ENCODE data around the gene XCL2. TPM values are rescaled to one million over a fixed set of nuclear protein-coding genes. Genes with fewer than 3 reads are reported as not detected.
A peak's percentile ranks its signal among the peaks of the same experiment; 100 is the strongest.

The XCL2 gene
- polyA plus RNA-seq, 3 donors, result 0.56 to 1.9 TPM; not detected in 1

GRCh38 chr1:168512864-168513595 lies 30.8 kb downstream of the XCL2 start:
- Histone ChIP-seq H3K27ac (ENCODE audit: low read depth in 1 of 2, low read length in 2 of 2) (no peak overlapping the region), H2AFZ (ENCODE audit: insufficient read depth, low read depth, low read length, poor library complexity, severe bottlenecking) (no peak overlapping the region), H3K4me3 (replicated peaks in 1 of 3; ENCODE audit: low read depth in 2 of 3, low read length in 3 of 3) (no peak overlapping the region), H4K20me1 (ENCODE audit: insufficient read depth, low read length) (no peaks in the 10 kb centered on the region), H3K9me3 (replicated peaks in 1 of 2; ENCODE audit: control insufficient read depth in 1 of 2, insufficient read depth in 1 of 2, low read length in 2 of 2) (no peaks in the 10 kb centered on the region), H3K4me1 (ENCODE audit: control insufficient read depth in 1 of 2, insufficient read depth in 2 of 2, low read length in 2 of 2) (peaks cover 24 to 27% of the 10 kb centered on the region in 2 donors), H3K4me2 (replicated peaks; ENCODE audit: extremely low read depth, low read length, poor library complexity, severe bottlenecking) (no peak overlapping the region), H3K36me3 (replicated peaks in 1 of 2; ENCODE audit: control insufficient read depth in 1 of 2, insufficient read depth in 2 of 2, low read length in 2 of 2) (no peaks in the 10 kb centered on the region), H3K79me2 (ENCODE audit: insufficient read depth, low read length) (no peaks in the 10 kb centered on the region), H3K9ac (ENCODE audit: insufficient read depth, low read length, poor library complexity, severe bottlenecking) (no peak overlapping the region), H3K27me3 (ENCODE audit: control insufficient read depth in 2 of 2, insufficient read depth in 2 of 2, low read length in 2 of 2) (no peaks in the 10 kb centered on the region)
- 96% methylated on average over 10 of the region's 13 CpGs for WGBS (ENCODE audit: insufficient coverage)
- peaks cover 0 to 8% (median 0%) of the 10 kb centered on the region in 3 donors for H3K27me3 Mint-ChIP-seq (ENCODE audit: low read depth in 3 of 3)
- H3K27ac Mint-ChIP-seq, result no peak overlapping the region
- no peaks in the 10 kb centered on the region for H3K36me3 Mint-ChIP-seq
- H3K9me3 Mint-ChIP-seq, result no peaks in the 10 kb centered on the region
- no peak for TF ChIP-seq CTCF (IDR thresholded peaks at IDR 0.05)
- no peak overlapping the region for H3K4me3 Mint-ChIP-seq
- intact Hi-C loops (cut with micrococcal nuclease), result loop anchor here in 1 of 2 donors (10.0 kb wide), 1 partner anchor 48 kb away; no protein-coding TSS in a partner anchor
- DNase-seq, result no peak
- peaks cover 44% of the 10 kb centered on the region for H3K4me1 Mint-ChIP-seq

- Mint-ChIP-seq H3K27ac (peak overlapping the region in 4 of 7 donors; percentile 32 to 73 (median 37)), H3K9me3 (no peaks in the 10 kb centered on the region), H3K36me3 (no peaks in the 10 kb centered on the region), H3K4me1 (peaks cover 59% of the 10 kb centered on the region), H3K27me3 (ENCODE audit: low read depth in 3 of 3) (peaks cover 0 to 4% (median 0%) of the 10 kb centered on the region in 3 donors), H3K4me3 (no peak overlapping the region)
- no peaks in the 10 kb centered on the region for H3K79me2 ChIP-seq (ENCODE audit: insufficient read depth, low read length)
- no peak for TF ChIP-seq CTCF (IDR thresholded peaks at IDR 0.05)
- WGBS (ENCODE audit: insufficient coverage), result 87% methylated on average over 11 of the region's 13 CpGs
- no peak overlapping the region for H3K27ac ChIP-seq (ENCODE audit: low read depth in 1 of 2, low read length in 2 of 2)
- no peak overlapping the region for H3K9ac ChIP-seq (ENCODE audit: insufficient read depth, low read length, poor library complexity, severe bottlenecking)
- H3K4me2 ChIP-seq (replicated peaks; ENCODE audit: extremely low read depth, low read length, poor library complexity, severe bottlenecking), result no peak overlapping the region
- H4K20me1 ChIP-seq (ENCODE audit: insufficient read depth, low read length), result no peaks in the 10 kb centered on the region
- H3K4me3 ChIP-seq (replicated peaks in 1 of 3; ENCODE audit: low read depth in 2 of 3, low read length in 3 of 3), result no peak overlapping the region
- peaks cover 34 to 36% of the 10 kb centered on the region in 2 donors for H3K4me1 ChIP-seq (ENCODE audit: control insufficient read depth in 1 of 2, insufficient read depth in 2 of 2, low read length in 2 of 2)
- no peak overlapping the region for H2AFZ ChIP-seq (ENCODE audit: insufficient read depth, low read depth, low read length, poor library complexity, severe bottlenecking)
- H3K36me3 ChIP-seq (replicated peaks in 1 of 2; ENCODE audit: control insufficient read depth in 1 of 2, insufficient read depth in 2 of 2, low read length in 2 of 2), result no peaks in the 10 kb centered on the region
- H3K27me3 ChIP-seq (ENCODE audit: control insufficient read depth in 2 of 2, insufficient read depth in 2 of 2, low read length in 2 of 2), result no peaks in the 10 kb centered on the region
- intact Hi-C loops (cut with micrococcal nuclease), result loop anchor here in 1 of 2 donors (10.0 kb wide), 1 partner anchor 45 kb away; no protein-coding TSS in a partner anchor
- no peaks in the 10 kb centered on the region for H3K9me3 ChIP-seq (replicated peaks in 1 of 2; ENCODE audit: control insufficient read depth in 1 of 2, insufficient read depth in 1 of 2, low read length in 2 of 2)
- peak in 1 of 3 donors; percentile 56 for DNase-seq
Observed at GRCh38 chr1:168509875-168510791, 33.7 kb downstream of the XCL2 start.

Data from CD14-positive monocyte (primary cell).